ENCODE measurements around the gene SHD.
A peak's percentile ranks its signal among the peaks of the same experiment; 100 is the strongest.
"Not testable (repeated sequence)": the region's sequence is repeated elsewhere in the genome, so short reads cannot be mapped to it uniquely, and the experiment has no call there.

The SHD gene, protein sequence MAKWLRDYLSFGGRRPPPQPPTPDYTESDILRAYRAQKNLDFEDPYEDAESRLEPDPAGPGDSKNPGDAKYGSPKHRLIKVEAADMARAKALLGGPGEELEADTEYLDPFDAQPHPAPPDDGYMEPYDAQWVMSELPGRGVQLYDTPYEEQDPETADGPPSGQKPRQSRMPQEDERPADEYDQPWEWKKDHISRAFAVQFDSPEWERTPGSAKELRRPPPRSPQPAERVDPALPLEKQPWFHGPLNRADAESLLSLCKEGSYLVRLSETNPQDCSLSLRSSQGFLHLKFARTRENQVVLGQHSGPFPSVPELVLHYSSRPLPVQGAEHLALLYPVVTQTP

DNA sequence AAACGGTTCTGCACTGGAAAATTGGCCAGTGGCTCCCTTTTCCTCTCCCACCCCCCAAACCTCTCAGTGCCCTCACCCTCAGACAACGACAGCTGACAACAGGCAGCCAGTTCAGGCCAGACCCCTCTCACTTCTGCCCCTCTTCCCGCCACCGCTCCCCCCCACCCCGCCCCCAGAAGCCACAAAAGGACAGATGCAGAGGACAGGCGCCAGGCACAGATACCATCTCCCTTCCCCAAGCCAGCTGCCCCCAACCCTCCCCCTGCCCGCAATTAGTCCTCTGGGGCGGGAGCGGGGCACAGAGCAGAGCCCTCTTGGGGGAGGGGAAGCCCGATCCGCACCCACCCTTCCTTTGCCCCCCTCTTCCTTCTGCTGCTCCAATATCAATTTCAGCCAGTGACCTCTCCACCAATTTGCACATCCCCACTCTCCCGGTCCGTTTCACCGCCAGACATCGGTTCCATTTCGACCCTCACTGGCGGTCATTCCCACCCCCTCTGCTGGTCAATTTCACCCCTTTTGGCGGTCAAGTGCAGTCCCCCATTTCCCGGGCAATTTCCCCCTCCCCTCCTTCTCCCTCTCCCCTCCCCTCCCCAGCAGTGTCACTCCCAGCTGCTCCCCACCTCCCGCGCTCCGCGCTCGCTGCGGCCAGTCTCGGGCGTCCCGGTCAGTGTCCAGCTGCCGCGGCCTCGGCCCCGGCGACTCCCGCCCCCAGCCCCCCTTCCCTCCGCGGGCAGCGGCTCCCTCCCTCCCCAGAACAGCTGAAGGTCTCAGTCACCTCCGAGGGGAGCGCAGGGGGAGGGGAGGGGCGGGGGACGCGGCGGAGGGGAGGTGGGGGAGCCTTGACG, at the start of gene SHD:
SHD (plus strand) TSS at position 848 of the 848 bp plus-strand sequence. CDS start 798 bp downstream, outside the sequence.
- TF ChIP-seq, protein P1, sequence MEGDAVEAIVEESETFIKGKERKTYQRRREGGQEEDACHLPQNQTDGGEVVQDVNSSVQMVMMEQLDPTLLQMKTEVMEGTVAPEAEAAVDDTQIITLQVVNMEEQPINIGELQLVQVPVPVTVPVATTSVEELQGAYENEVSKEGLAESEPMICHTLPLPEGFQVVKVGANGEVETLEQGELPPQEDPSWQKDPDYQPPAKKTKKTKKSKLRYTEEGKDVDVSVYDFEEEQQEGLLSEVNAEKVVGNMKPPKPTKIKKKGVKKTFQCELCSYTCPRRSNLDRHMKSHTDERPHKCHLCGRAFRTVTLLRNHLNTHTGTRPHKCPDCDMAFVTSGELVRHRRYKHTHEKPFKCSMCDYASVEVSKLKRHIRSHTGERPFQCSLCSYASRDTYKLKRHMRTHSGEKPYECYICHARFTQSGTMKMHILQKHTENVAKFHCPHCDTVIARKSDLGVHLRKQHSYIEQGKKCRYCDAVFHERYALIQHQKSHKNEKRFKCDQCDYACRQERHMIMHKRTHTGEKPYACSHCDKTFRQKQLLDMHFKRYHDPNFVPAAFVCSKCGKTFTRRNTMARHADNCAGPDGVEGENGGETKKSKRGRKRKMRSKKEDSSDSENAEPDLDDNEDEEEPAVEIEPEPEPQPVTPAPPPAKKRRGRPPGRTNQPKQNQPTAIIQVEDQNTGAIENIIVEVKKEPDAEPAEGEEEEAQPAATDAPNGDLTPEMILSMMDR (conservative IDR thresholded peaks at IDR 0.05): no peak
- H3K27ac ChIP-seq: no peak within 1 kb of the TSS

DNA sequence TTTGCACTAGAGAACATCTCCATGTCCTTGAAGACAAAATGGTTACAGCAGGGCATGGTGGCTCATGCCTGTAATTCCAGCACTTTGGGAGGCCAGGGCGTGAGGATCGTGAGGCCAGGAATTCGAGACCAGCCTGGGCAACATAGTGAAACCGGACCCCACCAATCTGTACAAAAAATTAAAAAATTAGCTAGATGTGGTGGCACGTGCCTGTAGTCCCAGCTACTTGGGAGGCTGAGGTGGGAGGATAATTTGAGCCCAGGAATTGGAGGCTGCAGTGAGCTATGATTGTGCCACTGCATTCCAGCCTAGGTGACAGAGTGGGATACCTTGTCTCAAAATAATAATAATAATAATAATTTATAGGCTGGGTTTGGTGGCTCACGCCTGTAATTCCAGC, 48.8 kb upstream of the SHD start:
- H3K27ac ChIP-seq: not testable (repeated sequence)

DNA sequence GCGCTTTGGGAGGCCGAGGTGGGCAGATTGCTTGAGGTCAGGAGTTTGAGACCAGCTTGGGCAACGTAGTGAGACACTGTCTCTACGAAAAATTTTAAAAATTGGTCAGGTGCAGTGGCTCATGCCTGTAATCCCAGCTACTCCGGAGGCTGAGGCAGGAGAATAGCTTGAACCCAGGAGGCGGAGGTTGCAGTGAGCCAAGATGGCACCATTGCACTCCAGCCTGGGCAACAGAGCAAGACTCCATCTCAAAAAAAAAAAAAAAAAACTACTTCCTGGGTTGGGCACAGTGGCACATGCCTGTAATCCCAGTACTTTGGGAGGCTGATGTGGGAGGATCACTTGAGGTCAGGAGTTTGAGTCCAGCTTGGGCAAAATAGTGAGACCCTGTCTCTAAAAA, 47.5 kb upstream of the SHD start:
- H3K27ac ChIP-seq: not testable (repeated sequence)

DNA sequence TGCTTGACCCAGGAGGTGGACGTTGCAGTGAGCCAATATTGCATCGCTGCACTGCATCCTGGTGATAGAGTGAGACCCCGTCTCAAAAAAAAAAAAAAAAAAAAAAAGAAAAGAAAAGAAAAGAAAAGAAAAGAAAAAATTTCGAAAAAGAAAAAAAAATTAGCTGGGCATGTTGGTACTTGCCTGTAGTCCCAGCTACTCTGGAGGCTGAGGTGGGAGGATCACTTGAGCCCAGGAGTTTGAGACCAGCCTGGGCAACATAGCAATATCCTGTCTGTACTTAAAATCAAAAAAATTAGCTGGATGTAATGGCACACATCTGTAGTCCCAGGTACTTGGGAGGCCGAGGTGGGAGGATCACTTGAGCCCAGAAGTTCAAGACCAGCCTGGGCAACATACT, 46.9 kb upstream of the SHD start:
- H3K27ac ChIP-seq: not testable (repeated sequence)

DNA sequence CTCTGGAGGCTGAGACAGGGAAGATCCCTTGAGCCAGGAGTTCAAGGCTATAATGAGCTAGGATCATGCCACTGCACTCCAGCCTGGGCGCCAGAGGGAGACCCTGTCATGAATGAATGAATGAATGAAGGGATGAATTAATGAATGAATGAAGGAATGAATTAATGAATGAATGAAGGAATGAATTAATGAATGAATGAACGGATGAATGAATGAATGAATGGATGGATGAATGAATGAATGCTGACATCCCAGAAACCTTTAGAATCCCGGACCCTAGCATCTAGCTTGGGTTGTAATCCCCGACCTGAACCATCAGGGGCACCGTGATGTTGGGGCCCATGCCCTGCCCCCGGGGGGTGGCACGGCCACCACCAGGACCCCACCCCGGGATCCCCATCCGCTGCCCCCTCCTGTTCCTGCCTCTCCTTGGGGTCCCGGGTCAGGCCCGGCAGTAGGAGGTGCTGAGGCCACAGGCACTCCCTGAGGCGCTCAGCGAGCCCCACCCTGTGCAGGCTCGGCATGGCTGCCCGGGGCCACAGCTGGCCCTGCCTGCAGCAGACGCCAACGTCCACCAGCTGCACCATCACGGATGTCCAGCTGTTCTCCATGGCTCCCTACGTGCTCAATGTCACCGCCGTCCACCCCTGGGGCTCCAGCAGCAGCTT, 46.3 kb upstream of the SHD start:
- H3K27ac ChIP-seq: no peak overlapping the region
- TF ChIP-seq, protein P1 (conservative IDR thresholded peaks at IDR 0.05): no peak

DNA sequence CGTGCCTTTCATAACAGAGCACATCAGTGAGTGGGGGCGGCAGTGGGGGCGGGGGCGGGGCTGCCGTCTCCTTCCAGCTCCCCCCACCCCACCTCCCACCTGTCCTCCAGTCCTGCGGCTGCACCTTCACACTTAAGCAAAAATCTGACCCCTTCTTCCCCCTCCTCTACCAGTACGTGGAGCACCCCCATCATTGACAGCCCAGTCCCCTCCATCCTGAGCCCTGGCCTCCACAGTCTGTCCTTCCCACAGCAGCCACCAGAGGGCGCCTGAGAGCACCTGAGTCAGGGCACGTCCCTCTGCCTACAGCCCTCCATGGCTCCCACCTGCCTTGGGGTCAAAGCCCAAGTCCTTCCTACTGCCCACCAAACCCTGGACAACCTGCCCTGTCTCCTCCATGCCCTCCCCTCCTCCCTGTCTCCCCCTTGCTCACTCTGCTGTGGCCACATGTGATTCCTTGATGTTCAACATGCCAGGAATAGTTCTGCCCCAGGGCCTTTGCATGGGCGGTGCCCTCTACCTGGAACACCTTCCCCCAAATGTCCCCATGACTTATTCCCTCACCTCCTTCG, 45.7 kb upstream of the SHD start:
- TF ChIP-seq, protein P1 (conservative IDR thresholded peaks at IDR 0.05): peak; percentile 66
- H3K27ac ChIP-seq: no peak overlapping the region

DNA sequence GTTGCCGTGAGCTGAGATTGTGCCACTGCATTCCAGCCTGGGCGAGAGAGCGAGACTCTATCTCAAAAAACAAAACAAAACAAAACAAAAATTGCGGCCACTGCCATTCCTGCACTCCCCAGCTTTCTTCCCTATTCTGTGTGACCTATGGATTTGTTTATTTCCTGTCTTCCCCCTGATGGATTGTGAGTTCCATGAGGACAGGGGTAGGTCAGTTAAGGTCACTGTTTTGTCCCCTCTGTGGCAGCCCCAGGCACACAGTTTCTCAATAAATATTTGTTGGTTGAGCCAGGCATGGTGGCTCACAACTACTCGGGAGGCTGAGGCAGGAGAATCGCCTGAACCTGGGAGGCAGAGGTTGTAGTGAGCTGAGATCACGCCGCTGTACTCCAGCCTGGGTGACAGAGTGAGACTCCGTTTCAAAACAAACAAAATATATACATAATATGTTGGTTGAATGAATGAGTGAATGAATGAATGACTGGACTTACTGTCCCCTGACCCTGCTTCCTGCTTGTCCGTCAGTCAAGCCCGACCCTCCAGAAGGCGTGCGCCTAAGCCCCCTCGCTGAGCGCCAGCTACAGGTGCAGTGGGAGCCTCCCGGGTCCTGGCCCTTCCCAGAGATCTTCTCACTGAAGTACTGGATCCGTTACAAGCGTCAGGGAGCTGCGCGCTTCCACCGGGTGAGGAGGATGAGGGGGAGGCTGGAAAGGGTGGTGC, 44.8 kb upstream of the SHD start:
- TF ChIP-seq, protein P1 (conservative IDR thresholded peaks at IDR 0.05): no peak
- no peak overlapping the region for H3K27ac ChIP-seq

DNA sequence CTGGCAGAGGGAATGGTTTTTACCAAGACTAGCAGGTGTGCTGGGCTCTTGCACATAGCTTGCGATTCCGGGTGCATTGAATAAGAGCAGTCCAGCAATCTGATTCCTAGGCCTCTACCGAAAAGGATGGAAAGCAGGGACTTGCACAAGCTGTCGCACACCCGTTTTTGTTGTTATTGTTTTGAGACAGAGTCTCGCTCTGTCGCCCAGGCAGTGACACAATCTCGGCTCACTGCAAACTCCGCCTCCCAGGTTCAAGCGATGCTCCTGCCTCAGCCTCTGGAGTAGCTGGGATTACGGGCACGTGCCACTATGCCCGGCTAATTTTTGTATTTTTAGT, 44.2 kb upstream of the SHD start:
- TF ChIP-seq, protein P1 (conservative IDR thresholded peaks at IDR 0.05): no peak
- no peak overlapping the region for H3K27ac ChIP-seq

DNA sequence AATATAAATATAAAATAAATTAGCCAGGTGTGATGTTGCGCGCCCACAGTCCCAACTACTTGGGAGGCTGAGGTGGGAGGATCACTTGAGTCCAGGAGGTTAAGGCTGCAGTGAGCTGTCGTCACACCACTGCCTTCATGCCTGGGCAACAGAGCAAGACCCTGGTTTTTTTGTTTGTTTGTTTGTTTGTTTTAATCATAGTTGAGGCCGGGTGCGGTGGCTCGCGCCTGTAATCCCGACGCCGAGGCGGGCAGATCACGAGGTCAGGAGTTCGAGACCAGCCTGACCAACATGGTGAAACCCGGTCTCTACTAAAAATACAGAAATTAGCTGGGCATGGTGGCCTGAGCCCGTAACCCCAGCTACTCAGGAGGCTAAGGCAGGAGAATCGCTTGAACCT, 41.6 kb upstream of the SHD start:
- H3K27ac ChIP-seq: not testable (repeated sequence)

Measured in VCaP (cell line).